ENCODE measurements around the gene CHST3.
A peak's percentile ranks its signal among the peaks of the same experiment; 100 is the strongest.
"Not testable (repeated sequence)": the region's sequence is repeated elsewhere in the genome, so short reads cannot be mapped to it uniquely, and the experiment has no call there.

Gene CHST3

DNA sequence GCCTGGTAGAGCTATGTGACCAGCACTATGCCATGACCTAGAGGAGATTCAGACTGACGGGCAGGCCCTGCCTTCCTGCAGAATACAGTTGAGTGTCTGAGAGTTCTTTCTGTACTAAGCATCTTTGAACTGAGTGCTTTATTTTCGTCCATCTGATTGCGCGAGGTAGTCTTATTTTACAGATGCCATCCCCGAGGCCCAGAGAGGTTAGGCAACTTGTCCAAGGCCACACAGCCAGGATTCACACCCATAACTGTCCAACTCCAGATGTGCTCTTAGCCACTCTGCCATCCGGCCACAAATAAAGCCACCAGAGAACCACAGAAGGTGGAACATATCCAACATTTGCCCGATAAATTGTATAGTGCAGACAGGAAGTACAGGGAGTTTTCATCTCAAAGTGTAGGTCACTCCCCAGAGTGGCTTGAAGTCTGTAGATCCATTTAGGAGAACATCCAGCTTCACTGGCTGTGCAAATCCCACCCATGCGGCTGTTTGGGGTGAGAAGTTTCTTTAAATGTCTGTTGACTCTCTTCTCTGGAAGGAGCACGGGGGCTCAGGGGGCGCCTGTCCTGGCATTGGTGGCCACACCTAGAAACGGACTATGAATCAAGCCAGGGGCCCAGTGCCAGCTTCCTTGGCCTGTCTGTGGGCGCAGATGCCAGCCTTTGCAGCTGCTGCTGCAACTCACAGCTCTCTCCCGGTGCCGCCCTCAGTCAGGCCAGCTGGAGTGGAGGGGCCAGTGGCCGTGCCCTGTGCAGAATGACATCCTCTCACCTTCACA is 11.1 kb downstream of the CHST3 start:
- Histone ChIP-seq H3K4me3 (ENCODE audit: low read depth, low read length) (no peak overlapping the region), H3K9me3 (ENCODE audit: control insufficient read depth, insufficient read depth, low read length) (no peaks in the 10 kb centered on the region), H3K36me3 (ENCODE audit: control insufficient read depth, insufficient read depth, low read length) (no peaks in the 10 kb centered on the region), H3K27ac (ENCODE audit: low read depth, low read length) (no peak overlapping the region), H3K4me1 (ENCODE audit: control insufficient read depth, insufficient read depth, low read length) (peaks cover 8% of the 10 kb centered on the region; the same call in 1 of the 2 replicates), H3K27me3 (ENCODE audit: control insufficient read depth, insufficient read depth, low read length) (no peaks in the 10 kb centered on the region), H3K9ac (ENCODE audit: low read depth, low read length) (no peak overlapping the region)

DNA sequence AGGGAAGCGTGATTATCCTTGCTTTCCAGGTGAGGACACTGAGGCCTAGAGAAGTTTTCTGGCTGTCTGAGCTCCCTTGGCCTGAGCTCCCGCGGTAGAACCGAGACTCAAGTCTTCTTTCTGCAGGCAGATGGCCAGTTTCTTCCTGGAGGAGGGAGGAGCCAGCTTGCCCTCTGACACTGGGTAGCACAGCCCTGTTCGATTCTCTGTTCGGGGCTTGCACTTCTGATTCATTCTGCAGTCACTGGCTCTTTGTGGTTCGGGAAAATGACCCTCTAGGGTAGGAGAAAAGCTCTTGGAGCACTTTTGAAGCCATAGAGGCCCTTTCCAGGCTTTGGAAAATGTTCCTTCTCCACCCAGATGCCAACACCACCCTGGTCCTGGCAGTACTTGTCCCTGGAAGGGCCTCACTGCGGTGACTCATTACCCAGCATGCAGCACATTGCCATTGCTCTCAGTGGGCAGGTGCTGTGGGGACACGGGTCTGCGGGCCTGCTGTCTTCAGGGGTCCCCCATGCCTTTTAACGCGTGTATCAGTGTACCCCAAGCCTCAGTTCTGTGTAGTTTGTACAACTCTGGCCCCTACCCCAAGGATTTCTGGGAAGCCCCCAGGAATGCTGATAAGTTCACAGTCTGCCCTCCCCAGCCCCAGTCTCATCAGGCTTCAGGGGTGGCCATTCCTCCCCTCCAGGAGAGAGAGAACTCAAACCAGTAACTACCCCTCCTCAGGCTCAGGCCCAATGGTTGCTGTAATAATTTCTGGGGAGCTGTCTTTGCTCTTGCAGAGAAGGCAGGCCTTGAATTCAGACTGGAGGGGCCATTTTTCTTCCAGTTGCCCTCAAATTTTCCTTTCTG is 11.9 kb downstream of the CHST3 start:
- no peak overlapping the region for H3K4me3 ChIP-seq (ENCODE audit: low read depth, low read length)
- peaks cover 8% of the 10 kb centered on the region; the same call in 1 of the 2 replicates for H3K4me1 ChIP-seq (ENCODE audit: control insufficient read depth, insufficient read depth, low read length)
- H3K9me3 ChIP-seq (ENCODE audit: control insufficient read depth, insufficient read depth, low read length): no peaks in the 10 kb centered on the region
- H3K36me3 ChIP-seq (ENCODE audit: control insufficient read depth, insufficient read depth, low read length): no peaks in the 10 kb centered on the region
- H3K9ac ChIP-seq (ENCODE audit: low read depth, low read length): no peak overlapping the region
- H3K27me3 ChIP-seq (ENCODE audit: control insufficient read depth, insufficient read depth, low read length): no peaks in the 10 kb centered on the region
- H3K27ac ChIP-seq (ENCODE audit: low read depth, low read length): no peak overlapping the region

DNA sequence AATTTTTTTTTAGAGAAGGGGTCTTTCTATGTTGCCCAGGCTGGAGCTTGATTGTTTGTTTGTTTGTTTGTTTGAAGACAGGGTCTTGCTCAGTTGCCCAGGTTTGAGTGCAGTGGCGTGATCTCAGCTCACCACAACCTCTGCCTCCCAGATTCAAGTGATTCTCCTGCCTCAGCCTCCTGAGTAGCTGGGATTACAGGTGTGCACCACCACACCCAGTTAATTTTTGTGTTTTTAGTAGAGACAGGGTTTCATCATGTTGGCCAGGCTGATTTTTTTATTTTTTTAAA is 13.4 kb downstream of the CHST3 start:
- not testable (repeated sequence) for H3K9me3 ChIP-seq (ENCODE audit: control insufficient read depth, insufficient read depth, low read length); H3K9ac ChIP-seq (ENCODE audit: low read depth, low read length); H3K36me3 ChIP-seq (ENCODE audit: control insufficient read depth, insufficient read depth, low read length); H3K4me1 ChIP-seq (ENCODE audit: control insufficient read depth, insufficient read depth, low read length); H3K4me3 ChIP-seq (ENCODE audit: low read depth, low read length); H3K27ac ChIP-seq (ENCODE audit: low read depth, low read length); H3K27me3 ChIP-seq (ENCODE audit: control insufficient read depth, insufficient read depth, low read length)

DNA sequence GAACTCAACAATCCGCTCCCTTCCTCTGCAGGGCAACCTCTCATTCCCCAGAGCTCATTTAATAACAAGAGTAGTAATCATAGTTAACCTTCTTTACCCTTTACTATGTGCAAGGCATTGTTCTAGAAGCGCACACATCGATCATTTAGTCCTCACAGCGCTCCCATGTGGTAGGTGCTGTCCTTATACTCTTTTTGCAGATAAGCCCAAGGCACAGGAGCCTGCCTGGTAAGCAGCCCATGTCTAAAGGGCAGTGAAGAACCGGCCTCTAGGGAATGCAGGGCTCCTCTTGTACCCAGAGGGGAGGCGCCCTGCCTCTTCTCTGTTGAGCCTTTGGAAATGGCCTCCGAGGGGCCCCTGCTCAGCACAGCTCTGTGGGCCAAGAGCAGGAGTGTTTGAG is 14.3 kb downstream of the CHST3 start:
- no peaks in the 10 kb centered on the region for H3K36me3 ChIP-seq (ENCODE audit: control insufficient read depth, insufficient read depth, low read length)
- no peaks in the 10 kb centered on the region for H3K9me3 ChIP-seq (ENCODE audit: control insufficient read depth, insufficient read depth, low read length)
- no peak overlapping the region for H3K9ac ChIP-seq (ENCODE audit: low read depth, low read length)
- H3K4me1 ChIP-seq (ENCODE audit: control insufficient read depth, insufficient read depth, low read length): peaks cover 8% of the 10 kb centered on the region; the same call in 1 of the 2 replicates
- no peak overlapping the region for H3K4me3 ChIP-seq (ENCODE audit: low read depth, low read length)
- no peak overlapping the region for H3K27ac ChIP-seq (ENCODE audit: low read depth, low read length)
- no peaks in the 10 kb centered on the region for H3K27me3 ChIP-seq (ENCODE audit: control insufficient read depth, insufficient read depth, low read length)

DNA sequence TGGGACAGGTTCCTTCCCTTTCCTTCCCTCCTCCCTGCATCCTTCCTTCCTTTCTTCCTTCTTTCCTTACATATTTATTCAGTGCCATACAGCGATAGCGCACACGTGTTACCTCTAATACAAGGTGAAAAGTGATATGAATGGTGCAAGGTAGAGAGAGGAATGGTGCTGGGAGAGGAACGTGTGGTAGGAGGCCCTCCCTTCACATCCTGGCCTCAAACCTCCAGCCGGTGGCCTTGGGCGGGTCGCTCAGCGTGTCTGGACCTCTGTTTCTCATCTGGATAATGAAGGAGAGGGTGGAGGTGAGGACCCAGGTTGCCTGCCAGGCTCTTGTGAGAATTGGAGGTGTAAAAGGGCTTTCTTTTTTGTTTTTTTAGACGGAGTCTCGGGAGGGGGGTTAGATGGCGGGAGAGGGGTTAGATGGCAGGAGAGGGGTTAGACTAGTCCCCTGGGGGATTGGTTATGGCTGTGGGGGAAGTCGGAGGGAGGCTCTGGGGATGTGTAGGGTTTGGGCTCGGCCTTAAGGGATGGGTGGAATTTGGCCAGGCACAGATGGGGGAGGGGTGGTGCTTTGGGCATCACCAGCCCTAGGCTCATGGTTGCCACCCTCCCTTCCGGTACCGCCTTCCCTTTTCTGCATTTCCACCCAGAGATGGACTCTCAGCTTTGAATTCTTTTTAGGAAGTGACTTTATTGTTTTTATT is 14.9 kb downstream of the CHST3 start:
- Histone ChIP-seq H3K36me3 (ENCODE audit: control insufficient read depth, insufficient read depth, low read length) (no peaks in the 10 kb centered on the region), H3K9ac (ENCODE audit: low read depth, low read length) (no peak overlapping the region), H3K4me3 (ENCODE audit: low read depth, low read length) (no peak overlapping the region), H3K27ac (ENCODE audit: low read depth, low read length) (no peak overlapping the region), H3K27me3 (ENCODE audit: control insufficient read depth, insufficient read depth, low read length) (no peaks in the 10 kb centered on the region), H3K9me3 (ENCODE audit: control insufficient read depth, insufficient read depth, low read length) (no peaks in the 10 kb centered on the region), H3K4me1 (ENCODE audit: control insufficient read depth, insufficient read depth, low read length) (peaks cover 8% of the 10 kb centered on the region; the same call in 1 of the 2 replicates)

DNA sequence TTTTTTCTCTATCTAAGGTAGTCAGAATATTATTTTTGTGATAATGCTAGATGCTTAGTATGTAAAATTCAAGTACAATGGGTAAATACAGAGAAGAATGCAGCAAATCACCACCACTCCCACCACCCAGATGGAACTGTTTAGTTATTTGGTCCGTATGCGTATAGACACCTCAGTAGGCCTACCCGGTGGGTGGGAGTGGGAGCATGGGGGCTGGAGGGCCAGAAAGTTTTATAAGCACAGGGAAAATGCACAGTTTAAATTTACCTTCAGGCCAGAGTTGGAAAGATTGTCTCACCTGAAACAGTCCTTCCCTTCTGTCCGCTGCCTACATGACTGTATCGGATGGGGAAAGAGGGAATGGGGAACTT is 15.5 kb downstream of the CHST3 start:
- Histone ChIP-seq H3K27ac (ENCODE audit: low read depth, low read length) (no peak overlapping the region), H3K9ac (ENCODE audit: low read depth, low read length) (no peak overlapping the region), H3K4me3 (ENCODE audit: low read depth, low read length) (no peak overlapping the region), H3K9me3 (ENCODE audit: control insufficient read depth, insufficient read depth, low read length) (no peaks in the 10 kb centered on the region), H3K27me3 (ENCODE audit: control insufficient read depth, insufficient read depth, low read length) (no peaks in the 10 kb centered on the region), H3K4me1 (ENCODE audit: control insufficient read depth, insufficient read depth, low read length) (peaks cover 8% of the 10 kb centered on the region; the same call in 1 of the 2 replicates), H3K36me3 (ENCODE audit: control insufficient read depth, insufficient read depth, low read length) (no peaks in the 10 kb centered on the region)

DNA sequence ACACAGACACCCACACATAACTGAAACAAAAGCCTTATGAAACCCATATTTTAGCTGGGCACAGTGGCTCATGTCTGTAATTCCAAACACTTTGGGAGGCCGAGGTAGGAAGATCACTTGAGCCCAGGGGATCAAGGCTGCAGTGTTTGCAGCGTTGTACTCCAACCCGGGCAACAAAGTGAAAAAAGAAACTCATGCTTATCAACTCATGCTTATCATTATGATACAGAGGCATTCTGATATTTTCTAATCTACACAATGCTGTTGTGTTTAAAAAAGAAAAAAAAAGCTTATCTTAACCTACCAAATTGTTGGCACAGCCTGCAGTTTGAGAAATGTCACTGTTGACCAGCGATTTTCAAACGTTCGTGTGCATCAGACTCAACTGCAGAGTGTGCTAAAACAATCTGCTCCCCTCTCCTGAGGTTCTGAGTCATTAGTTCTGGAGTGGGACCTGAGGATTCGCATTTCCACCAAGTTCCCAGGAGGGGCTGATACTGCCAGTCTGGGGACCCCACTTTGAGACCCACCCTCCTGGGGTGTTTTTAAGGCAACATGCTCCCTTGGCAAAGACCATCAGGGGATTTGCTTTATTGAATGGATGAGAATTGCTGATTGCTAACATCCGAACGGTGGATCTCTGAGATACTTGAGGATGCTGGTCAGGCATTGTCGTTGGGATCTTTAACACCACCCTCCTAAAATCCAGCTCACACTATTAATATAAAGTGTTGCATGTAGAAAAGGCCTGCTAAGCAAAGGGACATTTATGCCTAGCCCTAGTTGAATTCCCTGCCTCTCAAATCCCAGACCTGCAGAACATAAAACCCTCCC is 16.2 kb downstream of the CHST3 start:
- Histone ChIP-seq H3K27me3 (ENCODE audit: control insufficient read depth, insufficient read depth, low read length) (no peaks in the 10 kb centered on the region), H3K9ac (ENCODE audit: low read depth, low read length) (no peak overlapping the region), H3K27ac (ENCODE audit: low read depth, low read length) (peak overlapping the region; percentile 2), H3K9me3 (ENCODE audit: control insufficient read depth, insufficient read depth, low read length) (no peaks in the 10 kb centered on the region), H3K4me1 (ENCODE audit: control insufficient read depth, insufficient read depth, low read length) (peaks cover 8% of the 10 kb centered on the region; the same call in 1 of the 2 replicates), H3K36me3 (ENCODE audit: control insufficient read depth, insufficient read depth, low read length) (no peaks in the 10 kb centered on the region), H3K4me3 (ENCODE audit: low read depth, low read length) (no peak overlapping the region)

DNA sequence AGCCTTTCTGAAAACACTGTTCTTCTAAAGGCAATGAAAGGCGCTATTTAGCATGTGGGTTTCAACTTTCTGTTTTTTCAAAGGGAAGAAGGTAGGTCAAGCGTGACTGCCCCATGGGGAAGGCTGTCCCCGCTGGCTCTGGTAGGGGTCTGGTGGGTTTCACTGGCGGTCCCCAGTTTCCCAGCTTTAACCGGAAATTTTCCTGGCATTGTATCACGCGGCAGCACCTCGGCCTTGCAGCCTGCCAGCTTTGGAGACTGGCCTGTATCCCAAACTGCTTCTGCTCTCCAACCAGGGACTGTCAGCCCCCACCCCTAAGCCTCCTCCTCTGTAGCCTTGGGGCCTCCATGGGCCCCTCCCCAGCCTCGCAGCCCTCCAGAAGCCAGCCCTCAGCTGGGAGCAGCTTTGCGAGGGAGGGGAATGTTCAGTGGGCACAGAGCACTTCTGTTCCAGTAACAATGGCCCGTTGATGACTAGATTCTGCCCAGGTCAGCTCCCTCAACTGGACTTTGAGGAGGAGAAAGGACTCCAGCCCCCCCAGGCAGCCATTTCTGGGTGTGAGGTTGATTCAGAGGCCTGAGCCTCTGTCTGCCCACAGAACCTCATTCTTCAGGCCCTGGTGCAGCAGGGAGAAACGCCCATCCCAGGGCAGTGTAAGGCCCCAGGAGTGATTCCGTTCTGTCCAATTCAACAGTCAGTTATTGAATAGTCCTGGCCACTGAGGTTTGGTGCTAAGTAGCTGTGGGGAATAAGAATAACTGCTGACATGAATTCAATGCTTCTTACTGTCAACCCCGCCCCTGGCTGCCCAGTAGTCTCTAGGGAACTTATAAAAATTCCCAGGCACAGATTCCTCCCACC is 17.1 kb downstream of the CHST3 start:
- H3K9me3 ChIP-seq (ENCODE audit: control insufficient read depth, insufficient read depth, low read length): no peaks in the 10 kb centered on the region
- H3K36me3 ChIP-seq (ENCODE audit: control insufficient read depth, insufficient read depth, low read length): no peaks in the 10 kb centered on the region
- H3K4me1 ChIP-seq (ENCODE audit: control insufficient read depth, insufficient read depth, low read length): peaks cover 8% of the 10 kb centered on the region; the same call in 1 of the 2 replicates
- peak overlapping the region; percentile 2 for H3K27ac ChIP-seq (ENCODE audit: low read depth, low read length)
- H3K27me3 ChIP-seq (ENCODE audit: control insufficient read depth, insufficient read depth, low read length): no peaks in the 10 kb centered on the region
- no peak overlapping the region for H3K4me3 ChIP-seq (ENCODE audit: low read depth, low read length)
- H3K9ac ChIP-seq (ENCODE audit: low read depth, low read length): no peak overlapping the region

DNA sequence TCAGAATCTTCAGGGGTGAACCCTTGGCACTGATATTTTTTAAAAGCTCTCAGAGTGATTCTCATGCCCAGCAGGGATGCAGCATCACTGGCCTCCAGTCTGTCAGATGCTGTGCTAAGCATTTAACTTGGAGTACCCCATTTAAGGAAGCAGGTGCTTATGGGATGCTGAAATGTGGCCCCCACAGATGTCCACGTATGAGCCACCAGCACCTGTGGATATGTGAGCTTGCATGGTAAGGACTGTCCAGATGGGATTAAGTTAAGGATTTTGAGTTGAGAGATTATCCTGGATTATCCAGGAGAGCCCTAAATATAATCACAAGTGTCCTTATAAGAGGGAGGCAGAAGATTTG is 17.7 kb downstream of the CHST3 start:
- Histone ChIP-seq H3K27me3 (ENCODE audit: control insufficient read depth, insufficient read depth, low read length) (no peaks in the 10 kb centered on the region), H3K4me3 (ENCODE audit: low read depth, low read length) (no peak overlapping the region), H3K9ac (ENCODE audit: low read depth, low read length) (no peak overlapping the region), H3K4me1 (ENCODE audit: control insufficient read depth, insufficient read depth, low read length) (peaks cover 8% of the 10 kb centered on the region; the same call in 1 of the 2 replicates), H3K36me3 (ENCODE audit: control insufficient read depth, insufficient read depth, low read length) (no peaks in the 10 kb centered on the region), H3K27ac (ENCODE audit: low read depth, low read length) (no peak overlapping the region), H3K9me3 (ENCODE audit: control insufficient read depth, insufficient read depth, low read length) (no peaks in the 10 kb centered on the region)

Data from HUES48 (cell line).